ENCODE data around the gene GUCY1A2.
"Not testable (repeated sequence)": the region's sequence is repeated elsewhere in the genome, so short reads cannot be mapped to it uniquely, and the experiment has no call there.

Gene GUCY1A2

DNA sequence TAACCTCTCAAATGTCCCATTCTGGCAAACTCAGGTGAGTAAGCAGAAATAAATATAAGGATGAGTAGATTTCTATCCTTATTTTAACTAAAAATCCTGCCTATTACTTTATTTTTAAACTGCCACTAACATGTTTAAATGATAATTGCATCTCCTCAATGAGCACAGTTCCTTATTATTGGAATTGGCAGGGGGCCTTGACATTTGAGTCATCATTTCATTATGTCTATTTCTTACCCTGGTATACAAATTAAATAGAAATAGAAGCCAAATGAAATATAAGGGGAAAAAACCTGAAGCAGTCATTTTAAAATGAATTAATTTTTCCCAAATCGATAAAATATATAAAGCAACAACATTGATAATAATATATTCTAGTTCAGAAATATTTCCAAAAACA, 81.2 kb downstream of the GUCY1A2 start:
- Mint-ChIP-seq H3K9me3 (no peaks in the 10 kb centered on the region), H3K4me3 (no peak overlapping the region), H3K36me3 (ENCODE audit: low read depth) (no peaks in the 10 kb centered on the region), H3K27me3 (no peaks in the 10 kb centered on the region), H3K4me1 (no peaks in the 10 kb centered on the region), H3K27ac (no peak overlapping the region)
- DNase-seq (no peak), ATAC-seq (no peak)

DNA sequence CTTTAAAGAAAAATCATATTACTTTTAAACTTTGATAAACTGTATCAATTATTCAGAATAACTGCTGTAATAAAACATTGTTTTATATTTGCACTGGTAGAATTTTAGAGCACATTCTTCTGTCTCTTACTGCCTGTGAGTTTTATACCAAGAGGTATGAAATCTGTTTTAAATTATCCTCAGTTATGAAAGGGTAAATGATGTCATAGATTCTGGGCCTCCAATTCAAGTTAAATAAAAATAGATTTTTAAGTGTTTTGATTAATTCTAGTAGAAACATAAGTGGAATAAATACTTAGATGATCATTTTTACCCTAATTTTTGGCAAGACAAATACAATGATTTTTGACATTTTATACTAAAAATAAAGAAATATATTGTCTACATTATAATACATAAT, 93.0 kb downstream of the GUCY1A2 start:
- no peak for DNase-seq
- Mint-ChIP-seq H3K27me3 (no peaks in the 10 kb centered on the region), H3K27ac (no peak overlapping the region), H3K4me3 (no peak overlapping the region), H3K36me3 (ENCODE audit: low read depth) (no peaks in the 10 kb centered on the region), H3K9me3 (no peaks in the 10 kb centered on the region), H3K4me1 (no peaks in the 10 kb centered on the region)
- ATAC-seq, result no peak

DNA sequence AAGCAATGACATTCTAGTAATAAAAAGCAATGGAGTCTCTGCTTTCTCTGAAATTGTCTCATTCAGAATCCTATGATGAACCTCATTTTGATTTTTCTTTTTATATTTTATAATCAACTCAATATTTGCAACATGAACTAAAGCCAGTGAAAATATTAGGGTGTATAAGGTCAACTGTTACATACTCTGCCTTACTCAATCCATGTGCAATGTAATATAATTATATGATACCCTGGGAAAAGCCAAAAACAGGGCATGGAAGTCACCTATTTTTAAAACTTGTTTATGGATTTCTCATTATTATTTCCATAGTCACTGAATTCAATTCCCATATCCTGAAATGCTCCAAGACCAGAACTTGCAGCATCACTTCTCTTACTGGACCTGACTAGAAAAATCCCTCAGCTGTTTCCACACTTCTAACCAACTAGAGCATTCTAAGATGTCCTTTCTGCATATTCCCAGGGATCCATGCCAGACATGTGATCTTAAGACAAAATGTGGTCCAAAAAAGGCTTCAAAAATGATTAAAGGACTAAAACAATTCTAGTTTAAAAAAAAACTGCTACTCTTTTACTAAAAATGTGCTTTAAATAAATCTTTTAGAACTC, 97.3 kb downstream of the GUCY1A2 start:
- no peaks in the 10 kb centered on the region for H3K36me3 Mint-ChIP-seq (ENCODE audit: low read depth)
- H3K27ac Mint-ChIP-seq, result no peak overlapping the region
- ATAC-seq (no peak), DNase-seq (no peak)
- H3K9me3 Mint-ChIP-seq, result no peaks in the 10 kb centered on the region
- H3K27me3 Mint-ChIP-seq, result no peaks in the 10 kb centered on the region
- no peaks in the 10 kb centered on the region for H3K4me1 Mint-ChIP-seq
- H3K4me3 Mint-ChIP-seq, result no peak overlapping the region

DNA sequence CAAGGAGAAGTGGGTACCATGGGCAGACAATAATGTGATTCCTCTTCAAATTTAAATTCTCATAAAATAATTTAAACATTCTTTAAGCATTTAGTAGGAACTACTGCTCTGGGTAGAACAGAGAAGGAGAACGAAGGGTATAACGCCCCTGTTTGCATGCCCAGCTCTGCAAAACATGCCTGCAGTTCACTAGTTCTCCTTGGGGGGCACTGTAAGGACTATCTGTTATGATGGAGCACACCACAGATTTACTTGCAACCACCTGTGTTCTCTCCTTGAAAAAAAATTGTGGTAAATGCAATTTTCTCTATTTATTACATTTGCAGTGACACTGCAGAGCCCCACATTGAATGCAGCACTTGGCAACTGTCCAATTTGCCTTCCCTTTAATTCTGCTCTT, 100.3 kb downstream of the GUCY1A2 start:
- Mint-ChIP-seq H3K27ac (no peak overlapping the region), H3K9me3 (no peaks in the 10 kb centered on the region), H3K27me3 (no peaks in the 10 kb centered on the region), H3K36me3 (ENCODE audit: low read depth) (no peaks in the 10 kb centered on the region), H3K4me1 (no peaks in the 10 kb centered on the region), H3K4me3 (no peak overlapping the region)
- DNase-seq (no peak), ATAC-seq (no peak)

DNA sequence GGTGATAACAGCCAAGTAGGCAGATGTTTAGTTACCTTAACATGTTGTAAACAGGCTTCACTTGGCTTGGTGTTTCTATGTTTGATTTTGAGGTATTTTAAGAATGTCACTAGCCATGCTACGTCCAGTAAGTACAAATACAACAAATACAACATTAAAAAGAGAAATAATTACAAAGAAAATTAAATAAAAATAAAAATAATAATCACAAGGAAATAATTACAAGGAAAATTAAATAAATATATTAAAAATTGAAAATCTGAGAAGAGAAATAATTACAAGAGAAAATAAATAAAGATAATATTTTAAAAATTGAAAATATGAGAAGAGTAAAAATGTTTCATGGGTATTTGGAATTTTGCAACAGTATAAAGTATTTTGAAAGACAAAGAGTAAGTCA, 103.9 kb downstream of the GUCY1A2 start:
- DNase-seq (no peak), ATAC-seq (no peak)
- Mint-ChIP-seq H3K4me3 (no peak overlapping the region), H3K27me3 (no peaks in the 10 kb centered on the region), H3K27ac (no peak overlapping the region), H3K9me3 (no peaks in the 10 kb centered on the region), H3K4me1 (no peaks in the 10 kb centered on the region), H3K36me3 (ENCODE audit: low read depth) (no peaks in the 10 kb centered on the region)

DNA sequence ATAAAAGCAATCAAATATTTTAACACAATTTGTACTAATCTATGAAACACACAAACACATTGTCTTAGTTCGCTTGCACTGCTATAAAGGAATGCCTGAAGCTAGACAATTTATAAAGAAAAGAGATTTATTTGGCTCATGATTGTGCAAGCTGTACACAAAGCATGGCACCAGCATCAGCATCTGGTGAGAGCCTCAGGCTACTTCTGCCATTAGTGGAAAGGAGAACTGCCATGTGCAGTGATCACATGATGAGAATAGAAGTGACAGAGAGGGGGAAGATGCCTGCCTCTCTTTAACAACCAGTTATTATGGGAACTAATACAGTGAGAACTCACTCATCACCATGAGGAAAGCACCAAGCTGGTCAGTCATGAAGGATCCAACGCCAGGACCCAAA, 105.1 kb downstream of the GUCY1A2 start:
- no peaks in the 10 kb centered on the region for H3K4me1 Mint-ChIP-seq
- no peaks in the 10 kb centered on the region for H3K36me3 Mint-ChIP-seq (ENCODE audit: low read depth)
- H3K9me3 Mint-ChIP-seq, result no peaks in the 10 kb centered on the region
- H3K27me3 Mint-ChIP-seq, result no peaks in the 10 kb centered on the region
- DNase-seq (no peak), ATAC-seq (no peak)
- no peak overlapping the region for H3K4me3 Mint-ChIP-seq
- H3K27ac Mint-ChIP-seq, result no peak overlapping the region

DNA sequence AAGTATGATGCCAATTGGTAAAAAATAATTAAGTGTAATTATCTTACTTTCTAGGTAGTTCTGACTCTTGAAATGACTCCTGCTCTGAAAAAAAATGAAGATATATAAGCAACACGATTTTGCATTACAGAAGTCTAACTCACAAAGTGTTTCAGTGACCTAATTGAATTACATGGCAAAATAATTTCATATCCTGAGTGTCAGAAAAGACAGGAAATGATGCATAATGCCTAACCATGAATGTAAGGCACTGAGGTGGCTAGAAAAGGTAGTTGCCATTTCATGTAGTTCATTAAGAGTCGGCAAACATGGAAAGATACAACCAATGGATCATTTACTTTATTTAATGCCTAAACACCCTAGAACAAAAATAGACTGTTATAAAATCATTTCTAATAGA, 113.5 kb downstream of the GUCY1A2 start:
- peaks cover 7% of the 10 kb centered on the region for H3K9me3 Mint-ChIP-seq
- no peaks in the 10 kb centered on the region for H3K27me3 Mint-ChIP-seq
- H3K27ac Mint-ChIP-seq, result no peak overlapping the region
- DNase-seq, result no peak
- no peak for ATAC-seq
- no peak overlapping the region for H3K4me3 Mint-ChIP-seq
- H3K36me3 Mint-ChIP-seq (ENCODE audit: low read depth), result no peaks in the 10 kb centered on the region
- no peaks in the 10 kb centered on the region for H3K4me1 Mint-ChIP-seq

DNA sequence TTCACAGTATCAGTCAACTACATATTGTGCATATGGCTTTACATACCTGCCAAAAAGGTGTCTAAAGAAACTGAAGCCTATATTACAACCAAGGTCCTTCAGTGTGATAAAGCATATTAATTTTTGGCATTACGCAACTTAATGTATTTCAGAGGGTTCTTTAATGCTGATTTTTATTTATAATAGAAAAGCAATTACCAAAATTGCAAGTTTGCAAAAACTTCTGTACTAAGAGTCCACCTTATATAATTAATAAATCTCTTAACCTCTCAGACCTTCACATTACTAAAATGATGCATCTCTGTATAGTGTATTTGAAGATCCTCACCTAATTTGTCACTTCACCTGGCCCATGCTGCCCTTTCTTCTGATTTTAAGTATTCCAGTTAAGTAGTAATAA, 128.6 kb downstream of the GUCY1A2 start:
- Mint-ChIP-seq H3K9me3 (peaks cover 11% of the 10 kb centered on the region), H3K27me3 (no peaks in the 10 kb centered on the region)
- ATAC-seq, result no peak

DNA sequence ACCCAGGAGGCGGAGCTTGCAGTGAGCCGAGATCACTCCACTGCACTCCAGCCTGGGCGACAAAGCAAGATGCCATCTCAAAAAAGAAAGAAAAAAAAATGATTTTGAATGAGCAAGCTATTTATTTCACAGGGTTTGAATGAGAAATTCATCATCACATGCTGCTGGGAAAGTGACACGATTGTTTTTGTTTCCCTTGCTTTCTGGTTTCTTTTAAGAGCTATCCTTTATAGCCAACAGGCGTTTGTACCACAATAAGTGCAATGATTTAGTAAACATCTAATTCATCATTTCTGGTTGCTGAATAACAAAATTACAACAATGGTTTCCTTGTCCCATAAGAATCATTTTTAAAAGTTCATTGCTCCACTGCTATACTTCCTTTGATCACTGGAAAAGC, 129.9 kb downstream of the GUCY1A2 start:
- DNase-seq (no peak), ATAC-seq (no peak)
- no peaks in the 10 kb centered on the region for H3K4me1 Mint-ChIP-seq
- H3K27ac Mint-ChIP-seq, result no peak overlapping the region
- no peaks in the 10 kb centered on the region for H3K36me3 Mint-ChIP-seq (ENCODE audit: low read depth)
- H3K9me3 Mint-ChIP-seq, result peaks cover 19% of the 10 kb centered on the region
- H3K27me3 Mint-ChIP-seq, result no peaks in the 10 kb centered on the region
- no peak overlapping the region for H3K4me3 Mint-ChIP-seq

More for the DNA sequence above, 128.6 kb downstream of the GUCY1A2 start:
- Mint-ChIP-seq H3K4me1 (no peaks in the 10 kb centered on the region), H3K4me3 (no peak overlapping the region), H3K27ac (no peak overlapping the region), H3K36me3 (ENCODE audit: low read depth) (no peaks in the 10 kb centered on the region)
- DNase-seq, result no peak

DNA sequence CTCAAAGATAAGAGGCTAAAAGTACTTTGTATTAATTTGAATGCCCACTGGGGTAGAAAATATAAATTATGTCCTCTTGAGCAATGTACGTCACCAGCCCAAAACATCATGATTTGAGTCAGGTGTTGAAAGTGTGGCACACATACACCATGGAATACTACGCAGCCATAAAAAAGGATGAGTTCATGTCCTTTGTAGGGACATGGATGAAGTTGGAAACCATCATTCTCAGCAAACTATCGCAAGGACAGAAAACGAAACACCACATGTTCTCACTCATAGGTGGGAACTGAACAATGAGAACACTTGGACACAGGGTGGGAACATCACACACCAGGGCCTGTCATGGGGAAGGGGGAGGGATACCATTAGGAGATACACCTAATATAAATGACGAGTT, 134.6 kb downstream of the GUCY1A2 start:
- not testable (repeated sequence) for H3K4me3 Mint-ChIP-seq; ATAC-seq; H3K36me3 Mint-ChIP-seq (ENCODE audit: low read depth); H3K4me1 Mint-ChIP-seq; H3K27ac Mint-ChIP-seq; H3K27me3 Mint-ChIP-seq; DNase-seq
- H3K9me3 Mint-ChIP-seq, result peaks cover 27% of the 10 kb centered on the region

DNA sequence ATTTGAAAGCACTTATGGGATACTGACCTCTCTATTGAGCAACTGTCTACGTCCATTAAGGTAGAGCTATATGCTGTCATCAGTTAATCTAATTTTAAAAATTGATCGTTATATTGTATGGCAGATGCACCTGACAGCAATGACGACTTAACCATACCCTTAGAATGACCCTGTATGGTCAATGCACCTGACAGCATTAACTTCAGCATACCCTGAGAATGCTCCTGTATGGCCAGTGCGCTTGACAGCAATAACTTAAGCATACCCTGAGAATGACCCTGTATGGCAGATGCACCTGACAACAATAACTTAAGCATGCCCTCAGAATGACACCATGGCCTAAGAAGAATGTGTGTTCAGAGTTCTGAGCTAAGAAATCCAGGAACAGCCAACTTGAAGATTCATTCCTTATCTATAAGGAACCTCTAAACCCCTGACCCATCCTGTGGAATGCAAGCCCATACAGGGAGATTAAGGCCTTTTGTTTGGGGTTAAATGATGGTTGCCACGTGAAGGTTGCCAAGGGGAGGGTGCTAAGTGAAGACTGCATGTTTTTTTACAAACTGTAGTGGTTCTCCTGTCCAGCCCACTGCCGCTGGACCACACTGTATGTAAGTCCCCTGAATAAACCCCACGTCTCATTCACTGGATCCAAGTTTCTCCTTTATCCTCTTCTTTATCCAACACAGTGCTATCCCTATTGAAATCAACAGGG, 138.3 kb downstream of the GUCY1A2 start:
- DNase-seq (no peak), ATAC-seq (no peak)
- H3K27me3 Mint-ChIP-seq, result no peaks in the 10 kb centered on the region
- peaks cover 23% of the 10 kb centered on the region for H3K9me3 Mint-ChIP-seq
- H3K36me3 Mint-ChIP-seq (ENCODE audit: low read depth), result no peaks in the 10 kb centered on the region
- H3K4me1 Mint-ChIP-seq, result no peaks in the 10 kb centered on the region
- no peak overlapping the region for H3K27ac Mint-ChIP-seq
- H3K4me3 Mint-ChIP-seq, result no peak overlapping the region

DNA sequence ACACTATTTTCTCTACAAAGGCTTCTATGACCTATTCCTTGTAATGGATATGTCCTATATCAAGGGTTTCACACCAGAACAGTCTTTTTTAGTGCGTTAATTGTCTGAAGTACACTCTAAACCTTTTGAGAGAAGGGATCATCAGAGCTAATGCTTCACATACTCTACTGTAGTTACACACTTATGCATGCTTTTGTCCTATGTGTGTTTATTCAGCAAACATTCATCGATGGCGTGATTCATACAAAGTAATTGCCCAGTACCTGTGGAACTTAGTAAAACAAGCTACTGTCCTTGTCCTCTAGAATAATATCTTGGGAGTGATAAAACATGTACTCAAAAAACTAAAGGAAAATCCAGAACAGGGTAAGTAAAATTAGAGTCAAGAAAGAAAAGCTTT, 139.2 kb downstream of the GUCY1A2 start:
- Mint-ChIP-seq H3K4me1 (no peaks in the 10 kb centered on the region), H3K4me3 (no peak overlapping the region), H3K27ac (no peak overlapping the region), H3K36me3 (ENCODE audit: low read depth) (no peaks in the 10 kb centered on the region), H3K9me3 (peaks cover 20% of the 10 kb centered on the region), H3K27me3 (no peaks in the 10 kb centered on the region)
- DNase-seq (no peak), ATAC-seq (no peak)

DNA sequence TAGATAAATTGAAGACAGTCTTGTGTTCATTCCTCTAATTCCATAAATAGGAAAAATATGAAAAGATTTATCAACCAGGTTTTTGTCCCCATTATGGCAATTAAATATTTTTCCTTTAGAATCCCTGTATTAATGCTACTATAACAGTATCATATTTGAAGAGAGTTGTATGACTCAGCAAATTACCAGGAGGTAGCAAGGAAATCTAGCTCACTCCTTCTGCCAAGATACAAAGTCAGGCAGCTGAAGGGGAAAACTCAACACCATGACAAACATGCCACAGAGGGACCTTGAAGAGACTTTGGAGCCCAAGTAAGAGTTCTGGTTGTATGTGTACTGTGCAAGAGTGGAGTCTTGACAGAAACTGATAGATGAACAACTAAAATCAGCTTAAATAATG, 143.3 kb downstream of the GUCY1A2 start:
- H3K4me1 Mint-ChIP-seq, result no peaks in the 10 kb centered on the region
- H3K9me3 Mint-ChIP-seq, result peaks cover 12% of the 10 kb centered on the region
- no peaks in the 10 kb centered on the region for H3K27me3 Mint-ChIP-seq
- DNase-seq (no peak), ATAC-seq (no peak)
- H3K4me3 Mint-ChIP-seq, result no peak overlapping the region
- no peak overlapping the region for H3K27ac Mint-ChIP-seq
- H3K36me3 Mint-ChIP-seq (ENCODE audit: low read depth), result no peaks in the 10 kb centered on the region

DNA sequence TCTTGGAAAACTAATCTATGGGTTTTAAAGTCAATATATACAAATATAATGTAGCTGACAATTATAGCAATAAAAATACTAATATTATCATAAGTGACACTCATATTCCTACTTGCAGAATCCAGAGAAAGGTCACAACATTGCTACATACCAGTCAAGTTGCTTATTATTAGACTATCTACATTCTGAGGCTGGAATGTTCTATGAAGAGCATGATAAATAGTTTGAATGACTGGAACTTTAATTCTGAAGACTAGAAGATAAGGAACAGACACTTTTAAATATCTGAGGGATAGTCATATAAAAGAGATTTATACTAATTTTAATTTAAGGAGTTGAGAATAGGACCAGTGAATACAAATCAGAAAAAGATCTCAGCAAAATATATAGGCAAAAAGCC, 146.0 kb downstream of the GUCY1A2 start:
- Mint-ChIP-seq H3K27me3 (no peaks in the 10 kb centered on the region), H3K4me3 (no peak overlapping the region), H3K9me3 (peaks cover 10% of the 10 kb centered on the region), H3K36me3 (ENCODE audit: low read depth) (no peaks in the 10 kb centered on the region), H3K27ac (no peak overlapping the region), H3K4me1 (no peaks in the 10 kb centered on the region)
- DNase-seq, result no peak
- ATAC-seq, result no peak

DNA sequence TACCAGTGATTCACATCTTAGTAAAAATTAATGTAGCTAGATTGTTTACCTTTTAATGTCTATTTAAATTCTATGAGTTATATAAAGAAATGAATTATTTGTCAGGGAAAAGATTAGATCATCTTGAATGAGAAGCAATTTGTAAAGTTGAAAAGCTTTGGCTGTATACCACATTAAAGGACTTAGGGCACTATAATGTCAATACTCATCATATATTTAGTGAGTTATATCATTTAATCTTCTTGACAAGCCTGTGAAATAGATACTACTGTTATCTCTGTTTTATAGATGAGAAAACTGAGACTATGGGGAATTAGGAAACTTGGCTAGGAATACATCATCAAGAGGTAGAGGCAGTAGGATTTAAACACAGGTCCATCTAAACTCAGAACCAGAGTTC, 160.1 kb downstream of the GUCY1A2 start:
- Mint-ChIP-seq H3K4me3 (no peak overlapping the region), H3K27ac (no peak overlapping the region), H3K27me3 (no peaks in the 10 kb centered on the region), H3K4me1 (no peaks in the 10 kb centered on the region), H3K36me3 (ENCODE audit: low read depth) (no peaks in the 10 kb centered on the region), H3K9me3 (peaks cover 19% of the 10 kb centered on the region)
- DNase-seq (no peak), ATAC-seq (no peak)

DNA sequence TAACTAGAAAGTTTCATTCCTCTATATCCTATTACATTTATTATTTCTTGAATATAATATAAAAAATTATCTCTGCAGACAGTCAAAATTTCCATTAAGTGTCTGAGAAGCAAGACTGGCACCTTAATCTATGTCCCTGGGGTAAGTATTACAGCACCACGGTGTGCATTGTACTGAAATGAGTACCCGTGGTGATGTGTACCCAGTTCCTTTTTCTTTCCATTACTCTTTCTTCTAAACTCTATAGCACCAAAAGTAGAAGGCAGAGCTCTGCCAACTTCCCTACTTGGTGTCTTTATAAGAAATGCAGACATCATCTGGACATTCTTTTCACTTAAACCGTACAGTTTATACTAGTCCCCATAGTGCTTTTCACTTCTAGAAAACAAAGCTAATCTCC, 161.7 kb downstream of the GUCY1A2 start:
- Mint-ChIP-seq H3K27me3 (no peaks in the 10 kb centered on the region), H3K9me3 (peaks cover 34% of the 10 kb centered on the region), H3K4me3 (no peak overlapping the region), H3K27ac (no peak overlapping the region), H3K4me1 (no peaks in the 10 kb centered on the region), H3K36me3 (ENCODE audit: low read depth) (no peaks in the 10 kb centered on the region)
- ATAC-seq, result no peak
- no peak for DNase-seq

All from activated naive CD8-positive, alpha-beta T cell treated with anti-CD3 and anti-CD28 coated beads, Interleukin-2, amount 50 U/mL, for 24 hours (primary cell).